RWPE1 (cell line): Measurements from ENCODE around the gene EFNA1.

ENCODE experiments used
- CTCF ChIA-PET: fragments of 350-600 bp; sonication (Branson Sonifier 250); formaldehyde crosslinking; extraction: SDS; loops from one replicate; lab custom pipeline; 2021; lab: Yijun Ruan, JAX
- POLR2A ChIA-PET: fragments of 400-600 bp; formaldehyde crosslinking; extraction: SDS; loops from one replicate; lab custom pipeline; 2020; ENCODE audit warnings: antibody characterized with exemption; ENCODE audit not compliant: low non-redundant PET; lab: Yijun Ruan, JAX
- DNase-seq: peaks from one replicate; pipeline ENCODE4 v3.0.0; 2012; ENCODE audit warnings: low spot score
- H3K27ac ChIP-seq: fragments of 450-650 bp; 2 replicates; pipeline ENCODE4 v1.5.1; 2017
- CTCF ChIP-seq: fragments of 450-650 bp; conservative IDR thresholded peaks from 2 replicates; pipeline ENCODE4 v1.5.1; 2017; ENCODE audit warnings: low read depth, mild to moderate bottlenecking

EFNA1 gene

GRCh38 chr1:155105604-155106011, 22.1 kb upstream of the EFNA1 start:
- no peak for DNase-seq
- POLR2A ChIA-PET = no interaction called here
- TF ChIP-seq CTCF = no peak
- no peak overlapping the region for H3K27ac ChIP-seq
- CTCF ChIA-PET = interaction anchor here (1.0 to 2.3 kb wide), 2 partner anchors 14 to 62 kb away, joined by 3 to 7 read pairs; no protein-coding TSS in a partner anchor

GRCh38 chr1:155106862-155107261, 20.8 kb upstream of the EFNA1 start:
- no peak for DNase-seq
- no peak overlapping the region for H3K27ac ChIP-seq
- no peak for TF ChIP-seq CTCF
- ChIA-PET CTCF (interaction anchor here (2.3 kb wide), 1 partner anchor 60 kb away, joined by 7 read pairs; no protein-coding TSS in a partner anchor), POLR2A (no interaction called here)

- no peak for TF ChIP-seq CTCF
- H3K27ac ChIP-seq = no peak overlapping the region
- ChIA-PET POLR2A (no interaction called here), CTCF (interaction anchor here (1.5 to 2.3 kb wide), 2 partner anchors 16 to 60 kb away, joined by 7 to 8 read pairs; no protein-coding TSS in a partner anchor)
- no peak for DNase-seq
These were observed 20.1 kb upstream of the EFNA1 start for GRCh38 chr1:155107309-155108264.

GRCh38 chr1:155108296-155108695, 19.4 kb upstream of the EFNA1 start:
- no peak for TF ChIP-seq CTCF
- ChIA-PET POLR2A (no interaction called here), CTCF (interaction anchor here (0.6 to 1.5 kb wide), 2 partner anchors 17 to 38 kb away, joined by 3 to 8 read pairs; no protein-coding TSS in a partner anchor)

GRCh38 chr1:155110381-155110780, 17.3 kb upstream of the EFNA1 start:
- no peak for TF ChIP-seq CTCF
- H3K27ac ChIP-seq = no peak overlapping the region
- ChIA-PET CTCF (no interaction called here), POLR2A (no interaction called here)
- DNase-seq = no peak

More at GRCh38 chr1:155108296-155108695, 19.4 kb upstream of the EFNA1 start:
- H3K27ac ChIP-seq = no peak overlapping the region
- DNase-seq = no peak

GRCh38 chr1:155110826-155111225, 16.9 kb upstream of the EFNA1 start:
- ChIA-PET POLR2A (no interaction called here), CTCF (no interaction called here)
- no peak for DNase-seq
- H3K27ac ChIP-seq = no peak overlapping the region
- no peak for TF ChIP-seq CTCF
